ENCODE data around the gene MAN1C1.
"Not testable (repeated sequence)": the region's sequence is repeated elsewhere in the genome, so short reads cannot be mapped to it uniquely, and the experiment has no call there.

Gene MAN1C1

DNA sequence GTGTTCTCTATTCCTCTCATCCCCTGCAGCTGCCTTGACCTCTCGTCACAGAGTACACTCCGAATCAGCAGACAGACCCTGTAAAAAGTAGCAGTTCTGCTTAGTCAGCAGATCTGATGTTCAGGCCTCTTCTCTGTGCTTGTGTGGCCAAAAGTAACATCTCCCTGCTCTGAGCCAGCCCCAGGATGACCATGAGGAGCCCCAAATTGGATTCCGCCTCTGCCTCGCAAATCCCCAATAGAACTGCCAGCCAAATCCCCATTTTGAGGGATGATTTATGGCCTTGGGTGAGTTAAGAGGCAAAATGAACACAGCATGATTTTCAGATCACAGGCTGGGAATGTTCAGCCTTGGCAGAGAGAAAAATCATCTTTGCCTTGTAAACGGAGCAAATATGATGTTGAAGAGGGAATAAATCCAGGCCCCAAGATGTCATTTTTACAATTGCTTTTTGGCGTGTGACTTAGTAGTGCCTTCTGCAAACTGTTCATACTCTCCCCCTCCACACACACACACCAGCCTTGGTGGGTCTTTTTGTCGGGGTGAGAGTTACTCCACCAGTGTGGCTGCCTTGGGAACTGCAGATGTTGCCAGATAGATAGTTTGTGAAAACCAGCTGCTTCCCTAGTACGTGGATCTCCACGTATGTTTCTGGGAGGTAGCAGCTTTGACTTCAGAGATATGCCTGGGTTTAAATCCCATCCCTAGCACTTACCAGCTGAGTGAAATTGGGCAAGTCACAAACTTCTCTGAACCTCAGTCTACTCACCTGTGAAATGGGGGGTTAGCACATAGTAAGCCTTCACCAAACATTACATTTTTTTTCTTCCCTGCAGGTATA, 77.8 kb downstream of the MAN1C1 start:
- peak overlapping the region in 2 of 5 donors; percentile 27 to 44 for H3K9ac ChIP-seq (ENCODE audit: low read length in 5 of 5)
- peak overlapping the region; percentile 81 for H3K27ac ChIP-seq (ENCODE audit: low read depth, low read length)
- no peak overlapping the region for H3K4me3 ChIP-seq (ENCODE audit: low read depth in 1 of 5, low read length in 5 of 5)
- no peaks in the 10 kb centered on the region for H3K27me3 ChIP-seq (ENCODE audit: control insufficient read depth in 5 of 5, insufficient read depth in 4 of 5, low read length in 5 of 5)
- H3K36me3 ChIP-seq (ENCODE audit: control insufficient read depth in 5 of 5, insufficient read depth in 5 of 5, low read length in 5 of 5), result no peaks in the 10 kb centered on the region
- peaks cover 13 to 40% (median 32%) of the 10 kb centered on the region in 5 donors for H3K4me1 ChIP-seq (ENCODE audit: control insufficient read depth in 5 of 5, insufficient read depth in 5 of 5, low read length in 5 of 5)
- H3K9me3 ChIP-seq (ENCODE audit: control insufficient read depth in 5 of 5, low read length in 5 of 5), result no peaks in the 10 kb centered on the region

DNA sequence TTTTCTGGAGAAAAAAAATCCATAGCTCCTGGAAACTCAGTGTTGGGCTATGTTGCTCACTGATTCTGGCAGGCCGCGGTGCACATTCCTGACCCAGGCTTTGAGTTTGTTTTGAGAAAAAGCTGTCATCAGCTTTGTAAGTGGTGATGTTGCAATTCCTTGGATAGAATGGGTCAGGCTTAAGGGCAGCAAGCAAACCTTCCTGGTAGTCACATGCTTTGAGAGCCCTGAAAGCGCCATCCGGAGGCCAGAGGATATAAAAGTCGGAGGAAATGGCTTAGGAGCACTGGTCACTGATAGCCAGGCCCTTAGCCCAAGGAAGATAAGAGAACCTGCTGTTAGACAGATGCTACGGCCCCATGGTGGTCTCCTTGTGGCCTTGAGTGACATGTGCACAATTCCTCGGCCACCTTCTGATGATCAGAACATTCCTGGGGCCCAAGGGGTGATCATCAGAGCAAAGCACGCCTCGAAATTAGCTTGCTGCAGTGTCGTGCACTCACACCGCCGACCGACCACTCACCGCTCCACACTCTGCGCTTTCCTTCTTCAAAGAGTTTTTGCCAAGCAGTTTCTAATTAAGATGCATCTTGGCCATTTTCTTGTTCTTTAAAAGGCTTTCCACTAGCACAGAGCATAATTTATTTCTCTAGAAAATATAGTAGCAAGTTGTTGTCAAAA, 78.6 kb downstream of the MAN1C1 start:
- H3K27ac ChIP-seq (ENCODE audit: low read depth, low read length), result peak overlapping the region; percentile 81
- H3K36me3 ChIP-seq (ENCODE audit: control insufficient read depth in 5 of 5, insufficient read depth in 5 of 5, low read length in 5 of 5), result no peaks in the 10 kb centered on the region
- H3K27me3 ChIP-seq (ENCODE audit: control insufficient read depth in 5 of 5, insufficient read depth in 4 of 5, low read length in 5 of 5), result no peaks in the 10 kb centered on the region
- H3K9me3 ChIP-seq (ENCODE audit: control insufficient read depth in 5 of 5, low read length in 5 of 5), result no peaks in the 10 kb centered on the region
- peak overlapping the region in 4 of 5 donors; percentile 2 to 44 (median 13) for H3K9ac ChIP-seq (ENCODE audit: low read length in 5 of 5)
- H3K4me1 ChIP-seq (ENCODE audit: control insufficient read depth in 5 of 5, insufficient read depth in 5 of 5, low read length in 5 of 5), result peaks cover 18 to 48% (median 41%) of the 10 kb centered on the region in 5 donors
- no peak overlapping the region for H3K4me3 ChIP-seq (ENCODE audit: low read depth in 1 of 5, low read length in 5 of 5)

DNA sequence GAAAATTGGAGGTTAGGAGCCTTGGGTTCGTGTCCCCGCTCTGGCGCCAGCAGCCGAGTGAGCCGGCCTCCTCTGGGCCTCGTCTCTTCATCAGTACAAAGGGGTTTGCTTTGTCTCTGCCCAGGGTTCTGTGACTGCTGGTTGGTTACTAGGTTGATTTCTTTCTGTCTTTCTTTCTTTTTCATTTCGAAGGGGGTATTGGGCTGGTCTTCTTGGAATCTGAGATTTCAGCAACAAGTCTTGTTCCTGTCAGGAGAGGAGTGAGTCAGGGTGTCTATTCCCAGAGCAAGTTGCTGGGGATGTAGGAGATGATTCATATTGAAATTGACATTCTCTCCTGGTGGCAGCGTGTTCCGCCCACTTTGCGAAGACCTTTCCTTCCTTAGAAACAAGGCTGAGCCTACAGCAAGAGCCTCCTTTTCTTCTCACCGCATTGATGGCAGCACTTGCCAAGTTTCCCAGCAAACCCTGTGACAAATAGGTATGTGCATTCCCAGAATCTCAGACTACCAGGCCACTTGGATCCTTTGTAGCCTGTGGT, 79.2 kb downstream of the MAN1C1 start:
- Histone ChIP-seq H3K9ac (ENCODE audit: low read length in 5 of 5) (peak overlapping the region in 3 of 5 donors; percentile 2 to 26 (median 22)), H3K4me3 (ENCODE audit: low read depth in 1 of 5, low read length in 5 of 5) (no peak overlapping the region), H3K9me3 (ENCODE audit: control insufficient read depth in 5 of 5, low read length in 5 of 5) (no peaks in the 10 kb centered on the region), H3K36me3 (ENCODE audit: control insufficient read depth in 5 of 5, insufficient read depth in 5 of 5, low read length in 5 of 5) (no peaks in the 10 kb centered on the region), H3K27me3 (ENCODE audit: control insufficient read depth in 5 of 5, insufficient read depth in 4 of 5, low read length in 5 of 5) (no peaks in the 10 kb centered on the region), H3K27ac (ENCODE audit: low read depth, low read length) (peak overlapping the region; percentile 81), H3K4me1 (ENCODE audit: control insufficient read depth in 5 of 5, insufficient read depth in 5 of 5, low read length in 5 of 5) (peaks cover 18 to 54% (median 47%) of the 10 kb centered on the region in 5 donors)

DNA sequence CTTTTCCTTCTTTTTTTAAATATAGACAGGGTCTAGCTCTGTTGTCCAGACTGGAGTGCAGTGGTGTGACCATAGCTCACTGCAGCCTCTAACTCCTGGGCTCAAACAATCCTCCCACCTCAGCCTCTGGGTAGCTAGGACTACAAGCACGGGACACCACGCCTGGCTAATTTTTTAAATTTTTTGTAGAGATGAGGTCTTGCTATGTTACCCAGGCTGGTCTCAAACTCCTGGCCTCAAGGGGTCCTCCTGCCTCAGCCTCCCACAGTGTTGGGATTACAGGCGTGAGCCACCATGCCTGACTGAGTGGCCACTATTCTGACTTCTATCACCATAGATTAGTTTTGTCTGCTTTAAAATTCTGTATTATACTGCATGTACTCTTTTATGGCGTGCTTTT, 80.1 kb downstream of the MAN1C1 start:
- H3K27ac ChIP-seq (ENCODE audit: low read depth, low read length), result peak overlapping the region; percentile 81
- not testable (repeated sequence) for H3K27me3 ChIP-seq (ENCODE audit: control insufficient read depth in 5 of 5, insufficient read depth in 4 of 5, low read length in 5 of 5); H3K4me3 ChIP-seq (ENCODE audit: low read depth in 1 of 5, low read length in 5 of 5); H3K9ac ChIP-seq (ENCODE audit: low read length in 5 of 5); H3K36me3 ChIP-seq (ENCODE audit: control insufficient read depth in 5 of 5, insufficient read depth in 5 of 5, low read length in 5 of 5); H3K9me3 ChIP-seq (ENCODE audit: control insufficient read depth in 5 of 5, low read length in 5 of 5)
- H3K4me1 ChIP-seq (ENCODE audit: control insufficient read depth in 5 of 5, insufficient read depth in 5 of 5, low read length in 5 of 5), result peaks cover 18 to 62% (median 55%) of the 10 kb centered on the region in 5 donors

DNA sequence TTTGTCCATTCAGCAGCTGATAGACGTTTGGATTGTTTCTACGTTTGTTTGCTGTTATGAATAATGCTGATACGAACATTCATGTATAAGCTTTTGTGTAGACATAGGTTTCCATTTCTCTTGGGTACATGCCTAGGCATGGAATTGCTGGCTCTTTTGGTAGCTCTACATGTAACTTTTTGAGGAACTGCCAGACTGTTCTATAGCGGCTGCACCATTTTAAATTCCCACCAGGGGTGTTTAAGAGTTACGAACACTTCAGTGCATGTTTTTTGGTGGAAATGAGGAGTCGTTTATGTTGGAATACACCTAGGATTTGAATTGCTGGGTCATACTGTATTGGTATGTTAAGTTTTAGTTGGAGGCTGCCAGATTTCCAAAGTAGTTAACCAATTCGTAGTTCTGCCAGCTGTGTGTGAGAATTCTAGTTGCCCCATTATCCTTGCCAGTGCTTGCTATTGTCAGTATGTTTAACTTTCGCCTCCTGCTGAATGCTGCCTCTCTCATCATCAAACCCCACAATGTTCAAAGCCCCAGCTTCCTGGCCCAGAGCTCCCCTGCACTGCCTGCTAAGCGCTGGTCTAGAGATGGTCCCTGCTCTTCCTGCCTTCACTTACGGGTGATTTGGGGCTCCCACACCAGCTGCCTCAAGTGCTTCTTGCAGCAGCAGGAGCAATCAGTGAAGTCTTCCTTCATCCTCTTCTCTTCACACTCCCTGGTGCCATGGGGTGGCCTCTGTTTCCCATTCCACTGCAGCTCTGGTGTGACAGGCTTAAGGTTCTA, 81.0 kb downstream of the MAN1C1 start:
- H3K4me3 ChIP-seq (ENCODE audit: low read depth in 1 of 5, low read length in 5 of 5), result no peak overlapping the region
- no peak overlapping the region for H3K9ac ChIP-seq (ENCODE audit: low read length in 5 of 5)
- H3K4me1 ChIP-seq (ENCODE audit: control insufficient read depth in 5 of 5, insufficient read depth in 5 of 5, low read length in 5 of 5), result peaks cover 18 to 63% (median 62%) of the 10 kb centered on the region in 5 donors
- H3K9me3 ChIP-seq (ENCODE audit: control insufficient read depth in 5 of 5, low read length in 5 of 5), result no peaks in the 10 kb centered on the region
- no peak overlapping the region for H3K27ac ChIP-seq (ENCODE audit: low read depth, low read length)
- H3K36me3 ChIP-seq (ENCODE audit: control insufficient read depth in 5 of 5, insufficient read depth in 5 of 5, low read length in 5 of 5), result no peaks in the 10 kb centered on the region
- H3K27me3 ChIP-seq (ENCODE audit: control insufficient read depth in 5 of 5, insufficient read depth in 4 of 5, low read length in 5 of 5), result no peaks in the 10 kb centered on the region

DNA sequence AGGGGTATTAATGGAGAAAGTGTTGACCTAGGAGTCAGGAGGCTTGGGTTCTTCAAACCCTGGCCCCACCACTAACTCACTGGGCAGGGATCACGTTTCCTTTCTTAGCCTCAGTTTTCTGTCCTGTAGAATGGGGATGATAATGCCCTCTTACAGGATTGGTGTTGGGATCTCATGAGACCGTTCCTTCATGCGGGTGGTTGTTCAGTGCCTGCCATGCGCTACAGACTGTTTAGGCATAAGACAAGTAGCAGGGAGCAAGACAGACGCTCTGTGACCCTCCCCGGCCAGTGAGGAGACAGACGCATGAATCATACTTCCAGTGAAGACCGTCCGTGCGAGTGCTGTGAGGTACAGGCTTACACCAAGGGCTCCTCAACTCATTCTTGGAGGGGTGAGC, 81.7 kb downstream of the MAN1C1 start:
- Histone ChIP-seq H3K9me3 (ENCODE audit: control insufficient read depth in 5 of 5, low read length in 5 of 5) (no peaks in the 10 kb centered on the region), H3K36me3 (ENCODE audit: control insufficient read depth in 5 of 5, insufficient read depth in 5 of 5, low read length in 5 of 5) (no peaks in the 10 kb centered on the region), H3K9ac (ENCODE audit: low read length in 5 of 5) (no peak overlapping the region), H3K27me3 (ENCODE audit: control insufficient read depth in 5 of 5, insufficient read depth in 4 of 5, low read length in 5 of 5) (no peaks in the 10 kb centered on the region), H3K27ac (ENCODE audit: low read depth, low read length) (no peak overlapping the region), H3K4me3 (ENCODE audit: low read depth in 1 of 5, low read length in 5 of 5) (no peak overlapping the region), H3K4me1 (ENCODE audit: control insufficient read depth in 5 of 5, insufficient read depth in 5 of 5, low read length in 5 of 5) (peaks cover 18 to 68% (median 62%) of the 10 kb centered on the region in 5 donors)

DNA sequence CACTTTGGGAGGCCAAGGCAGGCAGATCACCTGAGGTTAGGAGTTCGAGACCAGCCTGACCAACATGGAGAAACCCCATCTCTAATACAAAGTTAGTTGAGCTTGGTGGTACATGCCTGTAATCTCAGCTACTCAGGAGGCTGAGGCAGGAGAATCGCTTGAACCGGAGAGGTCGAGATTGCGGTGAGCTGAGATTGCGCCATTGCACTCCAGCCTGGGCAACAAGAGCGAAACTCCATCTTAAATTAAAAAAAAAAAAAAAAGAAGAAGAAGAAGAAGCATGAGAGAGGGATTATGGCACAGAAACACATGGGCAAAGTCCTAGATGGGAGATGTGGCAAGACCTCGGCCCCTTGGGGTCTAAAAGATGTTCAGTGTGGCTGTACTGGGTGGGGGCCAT, 82.5 kb downstream of the MAN1C1 start:
- H3K4me1 ChIP-seq (ENCODE audit: control insufficient read depth in 5 of 5, insufficient read depth in 5 of 5, low read length in 5 of 5), result peaks cover 18 to 66% (median 58%) of the 10 kb centered on the region in 5 donors
- H3K4me3 ChIP-seq (ENCODE audit: low read depth in 1 of 5, low read length in 5 of 5); H3K27me3 ChIP-seq (ENCODE audit: control insufficient read depth in 5 of 5, insufficient read depth in 4 of 5, low read length in 5 of 5); H3K27ac ChIP-seq (ENCODE audit: low read depth, low read length); H3K9ac ChIP-seq (ENCODE audit: low read length in 5 of 5); H3K9me3 ChIP-seq (ENCODE audit: control insufficient read depth in 5 of 5, low read length in 5 of 5); H3K36me3 ChIP-seq (ENCODE audit: control insufficient read depth in 5 of 5, insufficient read depth in 5 of 5, low read length in 5 of 5): not testable (repeated sequence)

DNA sequence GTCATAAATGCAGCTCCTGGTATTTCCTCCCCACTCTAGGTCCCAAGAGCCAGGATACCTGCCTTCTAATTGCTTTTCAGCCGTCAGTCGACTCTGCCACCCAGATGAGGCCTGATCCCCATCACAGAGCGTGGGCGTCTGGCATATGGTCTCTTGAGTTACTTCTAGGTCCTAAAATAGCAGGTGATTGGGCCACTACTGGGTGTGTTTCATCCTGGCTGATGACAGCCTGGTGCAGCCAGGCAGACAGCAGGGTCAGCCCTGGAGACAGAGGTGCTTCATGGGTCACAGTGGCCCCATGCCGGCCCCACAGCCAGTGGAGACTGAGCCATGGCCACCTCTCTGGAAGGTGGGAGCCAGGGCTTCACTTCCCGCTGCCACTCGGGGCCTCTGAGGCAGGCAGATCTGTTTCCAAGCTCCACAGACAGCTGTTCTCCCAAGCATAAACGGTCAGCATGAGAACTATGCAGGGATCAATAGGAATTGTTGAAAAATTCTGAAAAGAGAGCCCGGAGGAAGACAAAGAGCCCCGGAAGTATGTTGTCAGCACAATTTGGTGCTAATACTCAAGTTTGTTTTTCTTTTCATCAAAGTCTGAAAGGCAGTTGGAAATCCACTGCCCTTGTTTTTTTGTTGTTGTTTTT, 83.0 kb downstream of the MAN1C1 start:
- H3K4me1 ChIP-seq (ENCODE audit: control insufficient read depth in 5 of 5, insufficient read depth in 5 of 5, low read length in 5 of 5), result peaks cover 15 to 66% (median 56%) of the 10 kb centered on the region in 5 donors
- H3K27ac ChIP-seq (ENCODE audit: low read depth, low read length), result peak overlapping the region; percentile 65
- H3K36me3 ChIP-seq (ENCODE audit: control insufficient read depth in 5 of 5, insufficient read depth in 5 of 5, low read length in 5 of 5), result no peaks in the 10 kb centered on the region
- H3K27me3 ChIP-seq (ENCODE audit: control insufficient read depth in 5 of 5, insufficient read depth in 4 of 5, low read length in 5 of 5), result peaks cover 0 to 4% (median 0%) of the 10 kb centered on the region in 5 donors
- H3K9me3 ChIP-seq (ENCODE audit: control insufficient read depth in 5 of 5, low read length in 5 of 5), result no peaks in the 10 kb centered on the region
- H3K4me3 ChIP-seq (ENCODE audit: low read depth in 1 of 5, low read length in 5 of 5), result no peak overlapping the region
- H3K9ac ChIP-seq (ENCODE audit: low read length in 5 of 5), result no peak overlapping the region

DNA sequence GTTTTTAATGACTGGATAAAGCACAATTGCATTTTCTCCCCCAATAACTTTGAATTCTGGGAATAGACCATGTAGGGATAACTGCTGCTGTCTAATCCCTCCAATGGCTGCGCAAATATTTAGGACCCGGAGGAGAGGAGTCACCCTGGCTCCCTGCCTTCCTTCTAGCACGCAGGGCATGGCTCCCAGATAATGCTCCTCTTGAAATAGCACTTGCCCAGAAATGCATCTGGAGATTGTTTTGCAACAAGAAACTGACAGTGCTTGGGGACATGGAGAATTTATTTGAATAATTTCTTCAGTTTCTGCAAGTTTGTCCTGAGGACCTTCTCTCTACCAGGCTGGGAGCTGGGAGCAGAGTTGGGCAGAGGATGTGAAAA, 83.5 kb downstream of the MAN1C1 start:
- H3K4me3 ChIP-seq (ENCODE audit: low read depth in 1 of 5, low read length in 5 of 5), result peak overlapping the region in 2 of 5 donors; percentile 3 to 44
- no peaks in the 10 kb centered on the region for H3K36me3 ChIP-seq (ENCODE audit: control insufficient read depth in 5 of 5, insufficient read depth in 5 of 5, low read length in 5 of 5)
- no peak overlapping the region for H3K9ac ChIP-seq (ENCODE audit: low read length in 5 of 5)
- H3K4me1 ChIP-seq (ENCODE audit: control insufficient read depth in 5 of 5, insufficient read depth in 5 of 5, low read length in 5 of 5), result peaks cover 12 to 65% (median 53%) of the 10 kb centered on the region in 5 donors
- peaks cover 0 to 4% (median 0%) of the 10 kb centered on the region in 5 donors for H3K27me3 ChIP-seq (ENCODE audit: control insufficient read depth in 5 of 5, insufficient read depth in 4 of 5, low read length in 5 of 5)
- H3K27ac ChIP-seq (ENCODE audit: low read depth, low read length), result peak overlapping the region; percentile 65
- H3K9me3 ChIP-seq (ENCODE audit: control insufficient read depth in 5 of 5, low read length in 5 of 5), result no peaks in the 10 kb centered on the region

Data from subcutaneous abdominal adipose tissue (tissue), 5 donors.